K562 (cell line): ENCODE results near the gene CEP95. TPM values are rescaled to one million over a fixed set of nuclear protein-coding genes. Genes with fewer than 3 reads are reported as not detected.

Experiments
- ATAC-seq: fragments of 200-7000 bp; cut with Tn5 transposase; 3 replicates; pipeline ENCODE4 v1.9.1; 2020; ENCODE audit warnings: moderate library complexity
- BruUV-seq: library from RNA; stranded (reverse); fragments of 400-500 nt; replicated peaks from 2 replicates; lab custom pipeline; 2021; lab: Mats Ljungman, UMichigan
- CTCF ChIA-PET: fragments of 300-600 bp; formaldehyde crosslinking; extraction: SDS; loops from one replicate; lab custom pipeline; 2021; ENCODE audit warnings: low intra/inter-chr PET ratio; lab: Yijun Ruan, JAX
- POLR2A ChIA-PET: fragments of 300-600, 350-650 bp; sonication (Branson Sonifier 250); formaldehyde crosslinking; extraction: SDS; loops from one replicate; lab custom pipeline; 2021; ENCODE audit warnings: antibody characterized with exemption, inconsistent platforms; lab: Yijun Ruan, JAX
- DNase-seq, 4 experiments: peaks; one replicate each; pipeline versions ENCODE4 v3.0.0 to v3.0.0-alpha.2; 2011 to 2018; ENCODE audit warnings: low spot score in 3 of 4, mixed read lengths in 3 of 4; ENCODE audit errors: extremely low read depth in 1 of 4
- FAIRE-seq: peaks from 2 replicates; lab custom pipeline; 2011; peaks lifted over from hg19 to GRCh38; lab: Jason Lieb, UNC
- H2AFZ ChIP-seq: 2 replicates; pipeline ENCODE4 v1.6.0; 2011; ENCODE audit warnings: low read depth, low read length, control low read depth, inconsistent platforms
- H3K27ac ChIP-seq: fragments of 200-600 bp; 3 replicates; pipeline ENCODE4 v1.8.0; 2011; ENCODE audit warnings: low read depth, mild to moderate bottlenecking, control low read depth, inconsistent platforms, low read length, moderate library complexity, mixed read lengths; ENCODE audit errors: extremely low read depth
- H3K27me3 ChIP-seq, 2 experiments: fragments of 300-600 bp in 1 of 2; 2 replicates in 1 of 2; 3 replicates in 1 of 2; pipeline versions ENCODE4 v1.6.0 to v1.8.0; 2011; ENCODE audit warnings: inconsistent platforms in 2 of 2, low read length in 2 of 2, mild to moderate bottlenecking in 1 of 2, mixed read lengths in 1 of 2, moderate library complexity in 1 of 2; ENCODE audit not compliant: control insufficient read depth in 2 of 2, insufficient read depth in 2 of 2
- H3K36me3 ChIP-seq: fragments of 300-600 bp; 3 replicates; pipeline ENCODE4 v1.8.0; 2011; ENCODE audit warnings: mild to moderate bottlenecking, low read length, inconsistent platforms; ENCODE audit not compliant: control insufficient read depth, insufficient read depth
- H3K4me1 ChIP-seq, 2 experiments: fragments of 200-600 bp in 1 of 2; replicated peaks in 1 of 2; 2 replicates in 1 of 2; 3 replicates in 1 of 2; pipeline versions ENCODE4 v1.5.1 to v1.8.0; 2011; ENCODE audit warnings: inconsistent platforms in 2 of 2, low read length in 2 of 2, mild to moderate bottlenecking in 1 of 2, mixed read lengths in 1 of 2, moderate library complexity in 1 of 2; ENCODE audit not compliant: control insufficient read depth in 2 of 2, insufficient read depth in 2 of 2
- H3K4me2 ChIP-seq: 2 replicates; pipeline ENCODE4 v1.6.1; 2011; ENCODE audit warnings: low read length, control low read depth, inconsistent platforms, mixed read lengths; ENCODE audit not compliant: insufficient read depth
- H3K4me3 ChIP-seq: fragments of 200-600 bp; sonication (generic), shearing (Covaris generic); 2 replicates; pipeline ENCODE4 v1.5.1; 2016; ENCODE audit warnings: control low read depth, inconsistent platforms
- H3K79me2 ChIP-seq: fragments of 200-600 bp; 3 replicates; pipeline ENCODE4 v1.8.0; 2011; ENCODE audit warnings: low read length, inconsistent platforms; ENCODE audit not compliant: control insufficient read depth, insufficient read depth
- H3K9ac ChIP-seq, 2 experiments: 2 replicates each; pipeline versions ENCODE4 v1.6.0 to v1.6.1; 2011; ENCODE audit warnings: low read depth in 2 of 2, low read length in 2 of 2, control low read depth in 1 of 2, inconsistent platforms in 1 of 2, mild to moderate bottlenecking in 1 of 2, mixed read lengths in 1 of 2; ENCODE audit not compliant: insufficient read depth in 1 of 2
- H3K9me1 ChIP-seq: one replicate; pipeline ENCODE4 v1.6.0; 2011; ENCODE audit warnings: inconsistent platforms, mild to moderate bottlenecking, low read length, moderate library complexity; ENCODE audit not compliant: control insufficient read depth, insufficient read depth
- H3K9me3 ChIP-seq: replicated peaks from 2 replicates; pipeline ENCODE4 v1.5.1; 2011; ENCODE audit warnings: low read depth, low read length, inconsistent platforms; ENCODE audit not compliant: control insufficient read depth, insufficient read depth
- H4K20me1 ChIP-seq: replicated peaks from 2 replicates; pipeline ENCODE4 v1.6.1; 2011; ENCODE audit warnings: low read length, inconsistent platforms, mixed read lengths; ENCODE audit not compliant: control insufficient read depth, insufficient read depth
- ATF1 ChIP-seq, 2 experiments: fragments of 450-650 bp in 1 of 2; IDR thresholded peaks; 2 replicates each; pipeline ENCODE4 v1.6.1; 2016; ENCODE audit warnings: missing compliant biosample characterization in 1 of 2, missing genetic modification characterization in 1 of 2
- ATF3 ChIP-seq, 2 experiments: fragments of 450-650 bp in 1 of 2; sonication (generic) in 1 of 2; formaldehyde crosslinking in 1 of 2; IDR thresholded peaks in 1 of 2; conservative IDR thresholded peaks in 1 of 2; 2 replicates each; pipeline versions ENCODE4 v1.6.1 to v1.8.1; 2016 to 2023; ENCODE audit warnings: mild to moderate bottlenecking in 2 of 2, moderate library complexity in 2 of 2, inconsistent platforms in 1 of 2, missing genetic modification reagents in 1 of 2
- ATF7 ChIP-seq: fragments of 450-650 bp; IDR thresholded peaks from 2 replicates; pipeline ENCODE4 v1.7.1; 2014; ENCODE audit warnings: mild to moderate bottlenecking, moderate library complexity
- BRF1 ChIP-seq: IDR thresholded peaks from 3 replicates; pipeline ENCODE4 v1.6.1; 2011; ENCODE audit warnings: borderline replicate concordance, mild to moderate bottlenecking; ENCODE audit not compliant: insufficient read length; ENCODE audit errors: extremely low read depth
- CCNT2 ChIP-seq: IDR thresholded peaks from 2 replicates; pipeline ENCODE4 v1.6.1; 2011; ENCODE audit warnings: borderline replicate concordance, low read depth, mild to moderate bottlenecking, moderate library complexity, mixed read lengths, low read length; ENCODE audit not compliant: insufficient read length; ENCODE audit errors: extremely low read depth
- CEBPB ChIP-seq: fragments of 450-650 bp; IDR thresholded peaks from 2 replicates; pipeline ENCODE4 v1.6.1; 2016; ENCODE audit warnings: missing genetic modification characterization, missing compliant biosample characterization
- CEBPG ChIP-seq, 3 experiments: fragments of 200-800 bp in 1 of 3; sonication (Bioruptor generic) in 1 of 3; sonication (generic) in 1 of 3; formaldehyde crosslinking in 1 of 3; IDR thresholded peaks in 2 of 3; conservative IDR thresholded peaks in 1 of 3; 2 replicates each; pipeline versions ENCODE4 v1.6.1 to v1.8.0; 2016 to 2022; ENCODE audit warnings: missing compliant biosample characterization in 2 of 3, missing genetic modification characterization in 2 of 3, mild to moderate bottlenecking in 1 of 3, missing genetic modification reagents in 1 of 3
- CREM ChIP-seq: IDR thresholded peaks from 2 replicates; pipeline ENCODE4 v1.6.1; 2014; ENCODE audit warnings: antibody characterized with exemption, low read depth
- CSDE1 ChIP-seq, 2 experiments: fragments of 450-650 bp; IDR thresholded peaks; 2 replicates each; pipeline ENCODE4 v1.6.1; 2016; ENCODE audit warnings: mild to moderate bottlenecking in 1 of 2
- DACH1 ChIP-seq: fragments of 450-650 bp; IDR thresholded peaks from 2 replicates; pipeline ENCODE4 v1.6.1; 2018; ENCODE audit not compliant: partially characterized antibody
- HMG20B ChIP-seq: fragments of 250-450 bp; sonication (Bioruptor Pico); IDR thresholded peaks from 2 replicates; pipeline ENCODE4 v1.5.0; 2021; ENCODE audit warnings: mild to moderate bottlenecking
- KDM5B ChIP-seq: fragments of 200-600 bp; sonication (generic); IDR thresholded peaks from 2 replicates; pipeline ENCODE4 v1.6.1; 2012; ENCODE audit warnings: low read depth, mild to moderate bottlenecking, moderate library complexity, low read length, control low read depth, inconsistent platforms; ENCODE audit not compliant: insufficient replicate concordance
- MED1 ChIP-seq: sonication (generic); formaldehyde crosslinking; IDR thresholded peaks from 2 replicates; pipeline ENCODE4 v1.8.1; 2023; ENCODE audit warnings: missing genetic modification reagents, borderline replicate concordance
- MEIS2 ChIP-seq: fragments of 450-650 bp; IDR thresholded peaks from 2 replicates; pipeline ENCODE4 v1.6.1; 2014; ENCODE audit warnings: mild to moderate bottlenecking; ENCODE audit not compliant: partially characterized antibody
- PKNOX1 ChIP-seq: fragments of 450-650 bp; IDR thresholded peaks from 2 replicates; pipeline ENCODE4 v1.6.1; 2016
- WGBS: fragments of 100-300 bp; shearing (Covaris generic); methylation state at CpG from one replicate; pipeline ENCODE4 v1.1.6; 2016; ENCODE audit warnings: low coverage, mixed read lengths; ENCODE audit not compliant: insufficient coverage; ENCODE audit errors: missing lambda C conversion rate; 5-methylcytosine and 5-hydroxymethylcytosine counted together
- in situ Hi-C: fragments of 300-500 bp; cut with MboI; formaldehyde crosslinking; loops from 4 replicates; pipeline ENCODE4 v1.15.0; 2018; ENCODE audit warnings: inconsistent platforms, mixed read lengths
- intact Hi-C: fragments of 100-400 bp; cut with micrococcal nuclease; formaldehyde crosslinking; loops from 2 replicates; pipeline ENCODE4 v1.14.2; 2022
- polyA plus RNA-seq, 8 experiments: library from polyadenylated mRNA; depleted of rRNA in 4 of 8; stranded (reverse) in 5 of 8; unstranded in 3 of 8; fragments of >200 nt; fragmentation: Nextera tagmentation in 2 of 8; fragmentation: Illumina TruSeq in 1 of 8; extraction: Ambion mirVana in 2 of 8; extraction: Trizol in 1 of 8; gene quantifications; 2 replicates each; pipeline versions ENCODE4 v1.2.1 to v1.2.3, GENCODE V29; 2011 to 2014; ENCODE audit warnings: inconsistent platforms in 1 of 8, missing spikeins in 1 of 8
- total RNA-seq, 7 experiments: library from RNA; depleted of rRNA in 6 of 7; stranded (reverse); fragments of >200 nt in 6 of 7; fragmentation: Illumina TruSeq in 2 of 7; extraction: Trizol in 2 of 7; gene quantifications; 2 replicates each; pipeline versions ENCODE4 v1.2.1 to v1.2.3, GENCODE V29; 2011 to 2021; ENCODE audit warnings: low replicate concordance in 1 of 7
- TF ChIP-seq, protein P1 (sequence below), 3 experiments: IDR thresholded peaks in 2 of 3; conservative IDR thresholded peaks in 1 of 3; 2 replicates each; pipeline ENCODE4 v1.5.1; 2011 to 2012; ENCODE audit warnings: low read length in 3 of 3, mild to moderate bottlenecking in 3 of 3, control low read depth in 2 of 3, improper control_type of control experiment in 1 of 3, inconsistent platforms in 1 of 3, low read depth in 1 of 3, mixed read lengths in 1 of 3, moderate library complexity in 1 of 3; ENCODE audit not compliant: insufficient read depth in 2 of 3

The CEP95 gene
- total and polyA plus RNA-seq, 9 of the 15 experiments (the other 6 are each of a cell fraction or from before 2014, with no cell fraction given) = 26.7 to 80.7 (median 56.9) TPM

- WGBS = 73% methylated on average over 6 of the region's 6 CpGs
- Histone ChIP-seq H3K27ac (0 out of 3 replicates have a peak overlapping the region, but pooled peaks have one; percentile 10), H3K27me3 (no peaks in the 10 kb centered on the region), H3K9me1 (no peaks in the 10 kb centered on the region), H3K9ac (no peak overlapping the region), H3K4me3 (no peak overlapping the region), H4K20me1 (no peaks in the 10 kb centered on the region), H3K4me1 (peaks cover 4 to 5% of the 10 kb centered on the region in 2 experiments; a peak in 3 of 5 replicates), H2AFZ (no peak overlapping the region), H3K79me2 (peaks cover 60% of the 10 kb centered on the region), H3K4me2 (no peak overlapping the region), H3K9me3 (no peaks in the 10 kb centered on the region; the same call in 1 of the 2 replicates), H3K36me3 (peaks cover 67% of the 10 kb centered on the region)
- DNase-seq (peak in 2 of 4 experiments; percentile 36), FAIRE-seq (no peak), ATAC-seq (no peak)
- no TSS peak for BruUV-seq
- ChIA-PET CTCF (interaction anchor here (0.6 to 2.4 kb wide), 3 partner anchors 15 to 214 kb away, joined by 3 to 16 read pairs (median 3); no protein-coding TSS in a partner anchor), POLR2A (interaction anchor here (1.5 to 1.6 kb wide), 2 partner anchors 9 to 12 kb away, joined by 6 to 7 read pairs; no protein-coding TSS in a partner anchor)
- intact Hi-C loops = loop anchor here (5.0 kb wide), 1 partner anchor 170 kb away; no protein-coding TSS in a partner anchor
- in situ Hi-C loops = loop anchor here (5.0 kb wide), 2 partner anchors 70 to 185 kb away; no protein-coding TSS in a partner anchor
- no peak for TF ChIP-seq MED1
- peak; percentile 91 for TF ChIP-seq CEBPB
- no peak for TF ChIP-seq CEBPG (CRISPR knock-in tag; IDR thresholded peaks at IDR 0.05)
- TF ChIP-seq CEBPG (tag; conservative IDR thresholded peaks at IDR 0.05 in 1 of 2, IDR thresholded peaks at IDR 0.05 in 1 of 2) = peak; percentile 70 to 81
- TF ChIP-seq KDM5B = no peak
- TF ChIP-seq CSDE1 (IDR thresholded peaks at IDR 0.05) = no peak
- peak; percentile 28; the same call in 1 of the 2 replicates for TF ChIP-seq PKNOX1
- TF ChIP-seq ATF3 (IDR thresholded peaks at IDR 0.05) = peak; percentile 94
- no peak for TF ChIP-seq ATF3 (CRISPR knock-in tag; conservative IDR thresholded peaks at IDR 0.05)
- TF ChIP-seq DACH1 = peak; percentile 64
- peak; percentile 65; the same call in 1 of the 2 replicates for TF ChIP-seq CREM
- peak; percentile 87 for TF ChIP-seq ATF7
- TF ChIP-seq, protein P1, sequence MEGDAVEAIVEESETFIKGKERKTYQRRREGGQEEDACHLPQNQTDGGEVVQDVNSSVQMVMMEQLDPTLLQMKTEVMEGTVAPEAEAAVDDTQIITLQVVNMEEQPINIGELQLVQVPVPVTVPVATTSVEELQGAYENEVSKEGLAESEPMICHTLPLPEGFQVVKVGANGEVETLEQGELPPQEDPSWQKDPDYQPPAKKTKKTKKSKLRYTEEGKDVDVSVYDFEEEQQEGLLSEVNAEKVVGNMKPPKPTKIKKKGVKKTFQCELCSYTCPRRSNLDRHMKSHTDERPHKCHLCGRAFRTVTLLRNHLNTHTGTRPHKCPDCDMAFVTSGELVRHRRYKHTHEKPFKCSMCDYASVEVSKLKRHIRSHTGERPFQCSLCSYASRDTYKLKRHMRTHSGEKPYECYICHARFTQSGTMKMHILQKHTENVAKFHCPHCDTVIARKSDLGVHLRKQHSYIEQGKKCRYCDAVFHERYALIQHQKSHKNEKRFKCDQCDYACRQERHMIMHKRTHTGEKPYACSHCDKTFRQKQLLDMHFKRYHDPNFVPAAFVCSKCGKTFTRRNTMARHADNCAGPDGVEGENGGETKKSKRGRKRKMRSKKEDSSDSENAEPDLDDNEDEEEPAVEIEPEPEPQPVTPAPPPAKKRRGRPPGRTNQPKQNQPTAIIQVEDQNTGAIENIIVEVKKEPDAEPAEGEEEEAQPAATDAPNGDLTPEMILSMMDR (IDR thresholded peaks at IDR 0.05 in 2 of 3, conservative IDR thresholded peaks at IDR 0.05 in 1 of 3; ENCODE audit: insufficient read depth in 2 of 3, low read depth in 1 of 3, low read length in 3 of 3) = peak in 2 of 3 experiments; percentile 26 to 50; a peak in 2 of 6 replicates
- TF ChIP-seq HMG20B (CRISPR knock-in tag) = no peak
- no peak for TF ChIP-seq BRF1
- no peak for TF ChIP-seq CCNT2
- no peak for TF ChIP-seq ATF1 (CRISPR knock-in tag; IDR thresholded peaks at IDR 0.05)
- TF ChIP-seq ATF1 (tag; IDR thresholded peaks at IDR 0.05) = peak; percentile 69
- peak; percentile 33 for TF ChIP-seq MEIS2
Observed at GRCh38 chr17:64492481-64493109, 14.2 kb upstream of the CEP95 start.
